ENCODE data around the gene KHK. TPM values are rescaled to one million over a fixed set of nuclear protein-coding genes. Genes with fewer than 3 reads are reported as not detected.

The KHK gene
- total RNA-seq = 2.9 TPM
- long read RNA-seq, partial matches to known transcripts = 0 of 5 reads
- long read RNA-seq, other reads (novel, unspliced or antisense) = 1 of 5 reads

- DNase-seq = peak; percentile 61
- peak within 1 kb of the TSS; percentile 97 for H3K27ac ChIP-seq (replicated peaks)
- intact Hi-C loops (cut with micrococcal nuclease) = loop anchor here (10.0 kb wide), 1 partner anchor 122 kb away; no protein-coding TSS in a partner anchor
These were observed at the start of gene KHK for GRCh38 chr2:27086724-27087593. TSS of gene KHK (plus strand) at chr2:27086772. CDS start at chr2:27087260, 488 bp downstream.

GRCh38 chr2:27038012-27038411, 48.6 kb upstream of the KHK start:
- DNase-seq = no peak
- Histone ChIP-seq H3K4me1 (peaks cover 34% of the 10 kb centered on the region), H3K27me3 (ENCODE audit: low read depth) (no peaks in the 10 kb centered on the region), H3K4me3 (no peak overlapping the region), H3K9me3 (replicated peaks) (no peaks in the 10 kb centered on the region), H3K27ac (replicated peaks) (no peak overlapping the region), H3K36me3 (peaks cover 70% of the 10 kb centered on the region)
- intact Hi-C loops (cut with micrococcal nuclease) = no loop called here
- no peak for TF ChIP-seq CTCF (IDR thresholded peaks at IDR 0.05; ENCODE audit: borderline replicate concordance)

More at GRCh38 chr2:27086724-27087593, at the start of gene KHK:
- Histone ChIP-seq H3K4me1 (peaks cover 43% of the 10 kb centered on the region), H3K27me3 (ENCODE audit: low read depth) (no peaks in the 10 kb centered on the region), H3K9me3 (replicated peaks) (no peaks in the 10 kb centered on the region), H3K36me3 (no peaks in the 10 kb centered on the region), H3K4me3 (peak within 1 kb of the TSS; percentile 84)
- TF ChIP-seq CTCF (IDR thresholded peaks at IDR 0.05; ENCODE audit: borderline replicate concordance) = peak; percentile 33

DNA sequence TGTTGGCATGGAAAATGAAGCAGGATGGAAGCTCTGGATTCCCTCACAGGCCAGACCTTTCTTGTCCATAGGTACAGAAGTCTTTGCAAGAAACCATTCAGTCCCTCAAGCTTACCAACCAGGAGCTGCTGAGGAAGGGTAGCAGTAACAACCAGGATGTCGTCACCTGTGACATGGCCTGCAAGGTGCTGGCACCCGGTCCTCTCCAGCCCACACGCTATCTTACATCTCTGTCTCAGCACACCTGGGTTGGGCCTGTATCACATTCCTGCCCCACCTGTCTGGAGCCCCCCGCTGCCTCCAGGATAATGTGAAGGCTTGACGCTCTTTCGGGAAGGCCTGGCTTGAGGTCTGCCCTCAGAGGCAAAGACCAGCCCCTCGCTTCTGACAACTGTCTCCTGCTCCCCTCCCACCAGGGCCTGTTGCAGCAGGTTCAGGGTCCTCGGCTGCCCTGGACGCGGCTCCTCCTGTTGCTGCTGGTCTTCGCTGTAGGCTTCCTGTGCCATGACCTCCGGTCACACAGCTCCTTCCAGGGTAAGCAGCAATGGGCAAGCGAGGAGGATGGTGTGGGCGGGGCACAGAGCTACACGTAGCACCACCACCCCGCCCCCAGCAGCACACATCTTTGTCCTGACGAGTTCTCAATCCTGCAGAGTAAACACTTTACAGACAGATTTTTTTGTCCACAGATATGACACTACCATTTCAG, 47.8 kb upstream of the KHK start:
- no peaks in the 10 kb centered on the region for H3K9me3 ChIP-seq (replicated peaks)
- no peaks in the 10 kb centered on the region for H3K27me3 ChIP-seq (ENCODE audit: low read depth)
- peaks cover 70% of the 10 kb centered on the region for H3K36me3 ChIP-seq
- H3K4me1 ChIP-seq = peaks cover 26% of the 10 kb centered on the region
- no peak overlapping the region for H3K4me3 ChIP-seq
- no peak for DNase-seq
- intact Hi-C loops (cut with micrococcal nuclease) = no loop called here
- no peak for TF ChIP-seq CTCF (IDR thresholded peaks at IDR 0.05; ENCODE audit: borderline replicate concordance)
- no peak overlapping the region for H3K27ac ChIP-seq (replicated peaks)

DNA sequence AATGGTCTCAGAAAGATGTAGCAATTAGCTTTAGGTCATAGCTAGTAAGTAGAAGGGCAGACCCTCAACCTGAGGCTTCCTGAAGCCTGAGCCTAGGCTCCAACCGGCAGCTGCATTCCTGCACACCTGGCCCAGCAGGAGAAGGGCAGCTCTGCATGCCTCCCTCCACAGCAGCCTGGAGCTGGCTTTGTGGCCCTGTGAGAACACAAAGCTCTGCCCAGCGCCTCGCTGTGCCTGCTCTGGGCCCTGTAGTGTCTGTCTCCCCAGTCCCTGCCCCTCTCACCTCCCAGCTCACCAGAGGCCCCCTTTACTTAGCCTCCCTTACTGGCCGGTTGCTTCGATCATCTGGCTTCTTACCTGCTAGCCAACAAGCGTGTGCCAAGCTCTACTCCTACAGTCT, 47.1 kb upstream of the KHK start:
- no peak for DNase-seq
- no peak for TF ChIP-seq CTCF (IDR thresholded peaks at IDR 0.05; ENCODE audit: borderline replicate concordance)
- H3K4me1 ChIP-seq = peaks cover 20% of the 10 kb centered on the region
- no peak overlapping the region for H3K4me3 ChIP-seq
- no peak overlapping the region for H3K27ac ChIP-seq (replicated peaks)
- H3K9me3 ChIP-seq (replicated peaks) = no peaks in the 10 kb centered on the region
- H3K36me3 ChIP-seq = peaks cover 70% of the 10 kb centered on the region
- intact Hi-C loops (cut with micrococcal nuclease) = no loop called here
- no peaks in the 10 kb centered on the region for H3K27me3 ChIP-seq (ENCODE audit: low read depth)

DNA sequence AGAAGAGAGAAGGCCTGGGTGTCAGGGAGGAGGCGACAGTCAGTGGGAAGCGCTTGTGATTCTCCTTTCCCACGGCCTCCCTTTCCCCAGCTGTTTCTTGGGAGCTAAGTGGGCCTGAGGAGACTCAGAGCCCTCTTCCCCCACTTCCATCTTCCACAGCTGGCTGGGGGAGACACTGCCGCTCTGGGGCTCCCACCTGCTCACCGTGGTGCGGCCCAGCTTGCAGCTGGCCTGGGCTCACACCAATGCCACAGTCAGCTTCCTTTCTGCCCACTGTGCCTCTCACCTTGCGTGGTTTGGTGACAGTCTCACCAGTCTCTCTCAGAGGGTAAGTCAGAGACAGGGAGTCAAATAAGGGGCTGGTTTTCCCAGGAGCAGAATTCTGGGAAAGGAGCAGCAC, 46.7 kb upstream of the KHK start:
- Histone ChIP-seq H3K4me3 (no peak overlapping the region), H3K36me3 (peaks cover 67% of the 10 kb centered on the region), H3K27me3 (ENCODE audit: low read depth) (no peaks in the 10 kb centered on the region), H3K9me3 (replicated peaks) (no peaks in the 10 kb centered on the region), H3K27ac (replicated peaks) (no peak overlapping the region), H3K4me1 (peaks cover 15% of the 10 kb centered on the region)
- TF ChIP-seq CTCF (IDR thresholded peaks at IDR 0.05; ENCODE audit: borderline replicate concordance) = no peak
- no peak for DNase-seq
- intact Hi-C loops (cut with micrococcal nuclease) = no loop called here

Measured in left ventricle myocardium inferior (tissue), 1 donor.